NCI-H748 treated with DMSO at 0.1 percent for 48 hours (cell line): ENCODE data around the gene ULK4.
"Not testable (repeated sequence)": the region's sequence is repeated elsewhere in the genome, so short reads cannot be mapped to it uniquely, and the experiment has no call there.

Experiments
- DNase-seq: peaks from one replicate; lab custom pipeline; 2025; lab: John Stamatoyannopoulos, UW

Gene ULK4

GRCh38 chr3:41872157-41872556 is 89.7 kb downstream of the ULK4 start:
- no peak for DNase-seq

DNA sequence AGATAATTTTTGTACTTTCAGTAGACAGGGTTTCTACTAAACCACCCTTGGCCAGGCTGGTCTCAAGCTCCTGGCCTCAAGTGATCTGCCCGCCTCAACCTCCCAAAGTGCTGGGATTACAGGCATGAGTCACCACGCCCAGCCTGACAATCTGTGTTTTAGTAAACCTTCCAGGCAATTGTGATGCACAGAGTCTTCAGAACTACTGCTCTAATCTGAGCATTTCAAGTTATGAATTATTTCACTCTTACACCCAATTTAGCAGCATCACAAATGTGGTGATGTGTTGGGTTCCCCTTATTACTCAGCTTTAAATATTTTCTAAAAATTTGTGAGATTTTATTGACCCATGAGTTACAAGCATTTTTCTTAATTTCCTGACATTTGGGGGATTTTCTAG is 94.4 kb downstream of the ULK4 start:
- no peak for DNase-seq

GRCh38 chr3:41866298-41866697 is 95.6 kb downstream of the ULK4 start:
- no peak for DNase-seq

- no peak for DNase-seq
These were observed 98.9 kb downstream of the ULK4 start for GRCh38 chr3:41863024-41863423.

DNA sequence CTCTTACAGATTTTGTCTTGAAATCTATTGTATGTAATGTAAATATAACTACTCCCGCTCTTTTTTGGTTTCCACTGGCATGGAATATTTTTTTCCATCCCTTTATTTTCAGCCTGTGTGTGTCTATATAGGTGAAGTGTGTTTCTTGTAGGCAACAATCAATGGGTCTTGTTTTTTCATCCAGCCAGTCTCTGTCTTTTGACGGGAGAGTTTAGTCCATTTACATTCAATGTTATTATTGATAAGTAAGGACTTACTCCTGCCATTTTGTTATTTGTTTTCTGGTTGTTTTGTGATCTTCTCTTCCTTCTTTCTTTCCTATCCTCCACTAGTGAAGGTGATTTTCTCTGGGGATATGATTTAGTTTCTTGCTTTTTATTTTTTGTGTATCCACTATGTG is 101.4 kb downstream of the ULK4 start:
- DNase-seq = not testable (repeated sequence)

GRCh38 chr3:41854956-41855355 is 106.9 kb downstream of the ULK4 start:
- no peak for DNase-seq

DNA sequence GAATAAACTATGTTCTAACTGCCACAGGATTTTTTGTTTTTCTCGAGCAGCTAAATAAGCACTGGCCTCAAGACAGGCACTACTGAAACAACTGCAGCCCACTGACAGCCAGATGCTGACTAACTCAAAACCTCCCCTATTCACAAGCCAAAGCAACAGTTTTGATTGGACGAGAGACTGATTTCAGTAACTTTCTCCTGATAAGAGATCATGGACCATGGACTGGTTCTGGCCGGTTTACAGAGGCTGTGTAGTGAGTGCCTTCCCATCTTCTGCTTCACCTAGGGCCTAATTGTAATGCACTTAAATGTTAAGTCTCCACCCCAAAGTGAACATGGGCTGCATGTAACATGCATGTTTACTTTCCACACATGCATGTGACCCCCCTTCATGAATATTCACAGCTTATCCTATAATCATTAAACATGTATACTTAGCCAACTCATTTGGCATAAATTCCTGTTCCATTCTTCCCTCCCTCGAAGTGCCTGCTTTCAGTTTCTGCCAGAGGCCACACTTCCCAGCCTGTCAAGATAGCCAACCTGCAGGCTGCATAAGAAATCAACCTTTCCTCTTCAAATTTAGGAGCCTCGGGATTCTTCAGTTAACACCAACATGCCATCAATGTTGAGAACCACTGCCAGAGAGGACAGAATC is 108.2 kb downstream of the ULK4 start:
- DNase-seq = no peak

DNA sequence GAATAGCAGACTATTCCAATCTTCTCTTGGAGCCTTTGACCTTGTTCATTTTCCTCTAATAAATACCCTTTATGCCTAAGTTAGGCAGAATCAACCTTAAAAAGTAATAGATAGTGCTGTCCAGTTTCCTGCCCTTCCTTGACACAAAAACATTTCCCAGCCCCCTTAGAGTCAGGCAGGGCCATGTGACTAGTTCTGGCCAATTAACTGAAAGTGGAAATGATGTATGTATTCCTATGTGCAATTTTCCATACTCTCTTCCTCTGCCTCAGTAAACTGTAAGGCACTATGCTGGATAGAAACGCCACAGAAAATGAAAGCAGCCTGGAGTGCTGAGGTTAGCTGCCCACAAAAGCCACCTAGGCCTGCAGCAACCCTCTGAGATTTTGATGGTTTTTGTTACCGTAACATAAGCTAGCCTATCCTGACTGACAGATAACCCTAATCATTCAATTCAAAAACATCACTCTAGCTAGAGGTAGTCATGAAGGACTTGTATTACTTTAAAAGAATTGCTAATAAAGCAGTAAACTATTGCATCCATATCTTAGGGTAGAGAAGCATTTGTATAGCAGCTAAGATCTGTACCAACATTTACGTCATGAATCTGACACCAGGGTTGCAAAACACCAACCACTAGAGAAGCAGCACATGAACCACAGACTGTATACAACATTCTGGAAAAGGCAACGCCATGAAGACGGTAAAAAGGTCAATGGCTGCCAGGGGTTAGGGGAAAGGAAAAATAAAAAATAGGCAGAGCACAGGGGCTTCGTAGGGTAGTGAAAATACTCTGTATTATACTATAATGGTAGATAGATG is 112.9 kb downstream of the ULK4 start:
- DNase-seq = no peak

- no peak for DNase-seq
These were observed 114.2 kb downstream of the ULK4 start for GRCh38 chr3:41847679-41848078.

GRCh38 chr3:41846850-41847249 is 115.1 kb downstream of the ULK4 start:
- no peak for DNase-seq

GRCh38 chr3:41845826-41846225 is 116.1 kb downstream of the ULK4 start:
- no peak for DNase-seq

- not testable (repeated sequence) for DNase-seq
These were observed 117.6 kb downstream of the ULK4 start for GRCh38 chr3:41844256-41844655.

- DNase-seq = not testable (repeated sequence)
These were observed 120.8 kb downstream of the ULK4 start for GRCh38 chr3:41840936-41841668.

DNA sequence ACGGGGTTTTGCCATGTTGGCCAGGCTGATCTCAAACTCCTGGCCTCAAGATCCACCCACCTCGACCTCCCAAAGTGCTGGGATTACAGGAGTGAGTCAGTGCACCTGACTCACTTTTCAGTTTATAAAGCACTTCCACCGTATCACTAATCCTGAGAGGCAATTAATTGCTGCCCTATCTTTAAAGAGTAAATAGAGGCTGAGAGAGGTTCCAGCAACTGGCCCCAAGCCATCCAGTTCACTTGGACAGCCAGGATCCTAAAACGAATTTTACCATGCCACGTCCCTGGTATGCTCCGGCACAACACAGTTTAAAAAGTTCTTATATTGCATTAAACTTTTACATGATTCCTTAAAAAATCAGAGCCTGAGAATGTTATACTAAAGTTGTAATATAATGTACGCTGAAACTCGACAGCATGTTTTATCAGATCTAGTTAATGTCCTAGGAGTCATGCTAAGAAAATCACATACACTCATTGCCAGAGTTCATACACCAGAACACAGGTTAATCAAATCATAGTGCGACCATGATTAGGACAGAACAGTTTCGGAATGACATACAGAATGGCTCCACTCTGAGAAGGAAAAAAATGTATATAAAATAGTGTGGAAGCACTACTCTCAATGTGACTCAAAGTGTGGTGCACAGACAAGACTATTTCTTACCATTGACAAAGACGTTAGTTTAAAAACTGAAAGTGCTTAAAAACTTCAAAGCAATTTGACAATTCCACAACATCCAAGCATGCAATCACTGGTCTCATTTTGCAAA is 125.4 kb downstream of the ULK4 start:
- no peak for DNase-seq

DNA sequence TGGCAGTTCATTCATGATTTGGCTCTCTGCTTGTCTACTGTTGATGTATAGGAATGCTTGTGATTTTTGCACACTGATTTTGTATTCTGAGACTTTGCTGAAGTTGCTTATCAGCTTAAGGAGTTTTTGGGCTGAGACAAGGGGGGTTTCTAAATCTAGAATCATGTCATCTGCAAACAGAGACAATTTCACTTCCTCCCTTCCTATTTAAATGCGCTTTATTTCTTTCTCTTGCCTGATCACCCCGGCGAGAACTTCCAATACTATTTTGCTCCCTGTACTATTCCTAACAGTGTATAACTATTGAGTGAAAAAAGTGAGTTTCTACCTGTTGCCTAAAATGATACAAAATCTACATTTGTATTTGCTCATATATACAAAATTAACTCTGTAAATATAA is 128.3 kb downstream of the ULK4 start:
- DNase-seq = no peak

DNA sequence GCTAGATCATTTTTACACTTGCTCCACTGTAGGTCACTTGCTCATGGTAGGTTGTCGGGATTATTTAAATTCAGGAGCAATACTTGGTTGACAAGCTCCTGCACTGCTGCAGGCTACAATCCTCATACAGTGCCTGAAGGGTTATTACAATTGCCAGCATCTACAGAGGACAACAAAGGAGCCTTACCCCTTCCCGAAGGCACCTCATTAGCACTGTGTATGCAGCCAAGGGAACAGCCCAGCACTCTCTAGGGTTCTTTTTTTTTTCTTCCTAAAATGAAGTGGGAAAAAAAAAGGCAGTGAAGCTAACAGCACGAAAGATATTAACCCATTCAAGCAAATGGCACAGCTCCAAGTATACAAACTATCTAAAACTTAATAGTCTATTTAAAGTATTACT is 142.7 kb downstream of the ULK4 start:
- no peak for DNase-seq

DNA sequence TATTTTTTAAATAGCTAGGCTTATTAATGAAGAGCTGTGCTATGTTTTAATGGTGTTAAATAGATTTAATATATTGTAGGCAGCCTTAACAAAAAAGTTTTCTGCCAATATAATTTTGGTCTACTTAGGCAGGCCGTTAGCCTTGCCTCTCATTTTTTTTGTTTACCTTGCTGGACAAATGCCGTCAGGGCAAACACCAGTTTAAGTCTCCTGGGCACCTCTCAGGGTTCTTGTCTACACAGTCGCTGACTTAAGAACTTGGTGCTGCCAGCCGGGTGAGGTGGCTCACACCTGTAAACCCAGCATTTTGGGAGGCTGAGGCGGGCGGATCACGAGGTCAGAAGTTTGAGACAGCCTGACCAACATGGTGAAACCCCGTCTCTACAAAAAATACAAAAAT is 153.3 kb downstream of the ULK4 start:
- DNase-seq = no peak

DNA sequence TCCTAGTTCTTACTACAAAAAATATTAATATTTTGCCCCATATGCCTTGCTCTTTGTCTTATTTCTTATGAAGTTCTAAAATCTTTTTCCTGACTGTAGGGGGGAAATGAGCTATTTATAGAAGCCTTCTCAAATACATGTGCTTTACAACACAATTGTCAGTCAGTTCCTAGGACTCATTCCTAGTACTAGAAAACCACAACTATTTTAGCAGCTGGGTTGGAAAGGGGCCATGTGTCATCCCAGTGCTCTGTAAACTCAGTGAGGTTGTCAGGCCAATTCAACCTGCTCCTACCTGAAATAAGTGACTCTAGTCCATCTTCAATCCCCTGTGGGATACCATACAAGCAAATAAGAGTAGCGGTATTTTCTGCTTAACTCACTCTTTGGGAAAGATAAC is 153.8 kb downstream of the ULK4 start:
- no peak for DNase-seq

DNA sequence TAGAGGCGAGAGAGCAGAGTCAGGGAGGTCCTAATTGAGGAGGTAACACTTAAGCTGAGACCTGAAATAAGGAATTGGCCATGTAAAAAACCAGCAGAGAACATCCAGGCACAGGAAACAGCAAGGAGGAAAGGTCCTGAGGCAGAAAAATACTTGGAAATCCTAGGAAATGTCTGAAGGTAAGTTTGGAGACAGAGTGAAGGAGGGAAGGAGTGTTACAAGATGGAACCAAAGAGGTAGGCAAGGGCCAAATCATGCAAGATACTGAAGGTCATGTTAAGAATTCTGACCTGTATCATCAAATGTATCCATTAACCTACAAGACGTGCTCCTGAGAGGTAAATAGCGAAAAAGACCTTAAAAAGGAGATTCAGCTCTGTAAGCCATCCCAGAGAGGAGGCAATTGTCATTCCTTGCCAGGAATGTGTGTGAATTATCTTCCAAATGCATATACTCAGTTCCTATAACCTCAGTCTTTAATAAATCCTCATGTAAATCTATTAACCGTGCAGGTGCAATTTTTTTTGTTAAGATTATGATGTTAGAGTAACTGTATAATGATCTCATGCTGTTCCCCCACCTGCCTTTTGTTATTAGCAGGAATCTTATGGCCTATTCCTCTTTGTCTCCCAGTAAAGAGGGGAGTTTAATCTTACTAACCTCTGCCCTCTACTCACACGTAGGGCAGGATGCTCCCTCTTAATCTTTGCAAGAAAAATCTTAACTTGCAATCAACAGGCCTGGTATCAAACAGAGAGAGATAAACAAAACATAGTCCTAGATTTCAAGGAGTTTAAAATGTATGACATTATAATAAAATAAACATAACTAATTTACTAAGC is 166.9 kb downstream of the ULK4 start:
- DNase-seq = no peak

GRCh38 chr3:41792806-41793205 is 169.1 kb downstream of the ULK4 start:
- no peak for DNase-seq

DNA sequence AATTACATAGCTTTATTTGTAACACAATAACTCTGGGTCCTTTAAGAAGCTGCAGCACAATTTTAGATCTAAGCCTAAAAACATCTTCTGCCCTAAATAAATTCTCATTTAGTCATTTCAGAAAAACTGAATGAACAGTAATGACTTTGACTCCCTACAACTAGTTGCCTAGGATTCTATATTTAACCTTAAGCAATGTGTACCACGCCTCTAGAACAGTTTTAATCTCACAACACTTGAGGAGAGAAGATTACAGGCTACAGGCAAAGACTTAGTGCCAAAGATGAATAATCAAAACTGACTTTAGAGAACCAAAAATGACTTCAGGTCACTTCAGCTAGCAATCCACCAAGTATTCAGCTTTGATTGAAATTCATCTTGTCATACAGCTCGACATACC is 192.8 kb downstream of the ULK4 start:
- DNase-seq = no peak
